Measurements from ENCODE around the gene TCF4.
"Not testable (repeated sequence)": the region's sequence is repeated elsewhere in the genome, so short reads cannot be mapped to it uniquely, and the experiment has no call there.

Gene TCF4

DNA sequence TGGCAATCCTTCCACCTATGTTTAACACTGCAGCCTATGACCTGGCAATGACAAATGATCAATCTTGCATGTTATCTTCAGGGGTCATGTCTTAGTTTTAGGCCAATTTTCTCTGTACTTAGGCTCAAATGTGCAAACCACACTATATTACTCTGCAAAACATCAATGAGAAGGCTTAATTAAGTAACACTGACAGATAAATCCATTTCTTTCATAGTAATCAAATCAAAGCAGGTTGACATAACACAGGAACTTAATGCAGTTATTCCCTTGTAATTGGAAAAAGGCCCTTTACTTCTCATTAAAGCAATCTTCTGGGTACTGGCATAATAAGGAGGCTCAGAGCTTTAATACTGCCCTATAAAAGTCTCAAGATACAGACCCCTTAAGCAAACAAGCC lies 114.4 kb downstream of the TCF4 start:
- H3K4me3 ChIP-seq (ENCODE audit: low read depth, low read length): no peak overlapping the region
- TF ChIP-seq, protein P1, sequence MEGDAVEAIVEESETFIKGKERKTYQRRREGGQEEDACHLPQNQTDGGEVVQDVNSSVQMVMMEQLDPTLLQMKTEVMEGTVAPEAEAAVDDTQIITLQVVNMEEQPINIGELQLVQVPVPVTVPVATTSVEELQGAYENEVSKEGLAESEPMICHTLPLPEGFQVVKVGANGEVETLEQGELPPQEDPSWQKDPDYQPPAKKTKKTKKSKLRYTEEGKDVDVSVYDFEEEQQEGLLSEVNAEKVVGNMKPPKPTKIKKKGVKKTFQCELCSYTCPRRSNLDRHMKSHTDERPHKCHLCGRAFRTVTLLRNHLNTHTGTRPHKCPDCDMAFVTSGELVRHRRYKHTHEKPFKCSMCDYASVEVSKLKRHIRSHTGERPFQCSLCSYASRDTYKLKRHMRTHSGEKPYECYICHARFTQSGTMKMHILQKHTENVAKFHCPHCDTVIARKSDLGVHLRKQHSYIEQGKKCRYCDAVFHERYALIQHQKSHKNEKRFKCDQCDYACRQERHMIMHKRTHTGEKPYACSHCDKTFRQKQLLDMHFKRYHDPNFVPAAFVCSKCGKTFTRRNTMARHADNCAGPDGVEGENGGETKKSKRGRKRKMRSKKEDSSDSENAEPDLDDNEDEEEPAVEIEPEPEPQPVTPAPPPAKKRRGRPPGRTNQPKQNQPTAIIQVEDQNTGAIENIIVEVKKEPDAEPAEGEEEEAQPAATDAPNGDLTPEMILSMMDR (IDR thresholded peaks at IDR 0.05; ENCODE audit: low read depth, low read length, missing control alignments): no peak
- no peak for DNase-seq (ENCODE audit: low read depth)

DNA sequence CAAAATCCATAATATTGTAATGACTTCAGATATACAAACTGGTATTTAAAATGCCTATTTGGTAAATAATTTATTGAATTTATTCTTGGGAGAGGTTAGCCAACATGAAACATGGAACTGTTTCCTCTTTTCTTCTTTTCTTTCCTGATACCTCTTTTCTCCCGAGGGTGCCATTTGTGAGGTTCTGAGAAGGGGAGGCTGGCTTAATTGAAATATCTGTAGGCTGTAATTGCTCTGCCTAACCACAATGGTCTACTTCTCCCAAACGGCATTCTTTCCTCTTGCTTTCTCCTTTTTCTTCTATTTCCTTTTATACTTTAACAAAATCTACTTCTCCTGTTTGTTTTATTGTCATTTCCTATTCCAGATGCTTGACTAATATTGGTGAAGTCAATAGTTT lies 114.9 kb downstream of the TCF4 start:
- H3K4me3 ChIP-seq (ENCODE audit: low read depth, low read length): no peak overlapping the region
- DNase-seq (ENCODE audit: low read depth): no peak
- TF ChIP-seq, protein P1 (IDR thresholded peaks at IDR 0.05; ENCODE audit: low read depth, low read length, missing control alignments): no peak

DNA sequence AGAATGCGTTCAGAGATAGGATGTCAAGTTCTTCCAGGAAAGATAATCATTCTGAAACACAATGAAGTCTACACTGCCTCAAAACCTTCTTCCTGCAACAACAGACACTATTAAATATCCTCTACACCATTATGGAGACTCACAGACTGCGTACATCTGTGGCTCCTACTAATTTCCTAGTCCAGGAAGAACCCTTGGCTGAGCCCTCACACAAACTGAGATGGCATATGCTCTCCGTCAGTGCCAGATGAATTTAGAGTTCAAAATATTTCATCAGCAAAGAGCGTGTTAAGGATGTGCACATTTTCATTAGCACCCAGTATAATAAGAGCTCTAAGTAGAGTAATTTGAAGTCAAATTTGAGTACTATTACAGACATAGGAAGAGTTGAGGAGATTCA lies 117.2 kb downstream of the TCF4 start:
- DNase-seq (ENCODE audit: low read depth): no peak
- TF ChIP-seq, protein P1 (IDR thresholded peaks at IDR 0.05; ENCODE audit: low read depth, low read length, missing control alignments): no peak
- H3K4me3 ChIP-seq (ENCODE audit: low read depth, low read length): no peak overlapping the region

DNA sequence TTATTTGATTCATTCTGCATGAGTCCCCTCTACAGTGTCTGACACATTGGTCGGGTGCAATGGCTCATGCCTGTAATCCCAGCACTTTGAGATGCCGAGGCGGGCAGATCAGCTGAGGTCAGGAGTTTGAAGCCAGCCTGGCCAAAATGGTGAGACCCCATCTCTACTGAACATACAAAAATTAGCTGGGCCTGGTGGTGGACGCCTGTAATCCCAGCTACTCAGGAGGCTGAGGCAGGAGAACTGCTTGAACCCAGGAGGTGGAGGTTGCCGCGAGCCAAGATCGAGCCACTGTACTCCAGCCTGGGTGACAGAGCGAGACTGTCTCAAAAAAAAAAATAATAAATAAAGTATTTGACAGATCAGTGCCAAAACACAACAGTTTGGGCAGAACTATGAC lies 118.9 kb downstream of the TCF4 start:
- not testable (repeated sequence) for H3K4me3 ChIP-seq (ENCODE audit: low read depth, low read length); DNase-seq (ENCODE audit: low read depth)

DNA sequence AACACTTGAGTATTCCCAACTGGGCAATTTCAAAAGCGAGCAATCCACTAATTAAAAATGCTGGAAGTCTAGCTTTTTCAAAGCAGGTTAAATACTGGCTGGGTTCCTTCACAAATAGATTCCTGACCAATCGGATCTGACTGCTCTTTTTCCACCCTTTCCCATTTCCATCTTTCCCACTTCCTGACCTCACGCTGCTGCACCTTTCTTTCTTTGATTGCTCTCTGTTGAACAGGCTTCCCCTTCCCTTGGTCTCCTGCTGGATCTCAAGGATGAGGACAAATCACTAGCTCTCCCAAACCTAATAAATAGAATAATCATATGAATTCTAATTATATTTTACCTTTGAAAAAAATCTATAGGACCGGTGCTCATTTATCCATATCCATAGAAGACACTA lies 121.2 kb downstream of the TCF4 start:
- TF ChIP-seq, protein P1 (IDR thresholded peaks at IDR 0.05; ENCODE audit: low read depth, low read length, missing control alignments): no peak
- no peak for DNase-seq (ENCODE audit: low read depth)
- H3K4me3 ChIP-seq (ENCODE audit: low read depth, low read length): no peak overlapping the region

DNA sequence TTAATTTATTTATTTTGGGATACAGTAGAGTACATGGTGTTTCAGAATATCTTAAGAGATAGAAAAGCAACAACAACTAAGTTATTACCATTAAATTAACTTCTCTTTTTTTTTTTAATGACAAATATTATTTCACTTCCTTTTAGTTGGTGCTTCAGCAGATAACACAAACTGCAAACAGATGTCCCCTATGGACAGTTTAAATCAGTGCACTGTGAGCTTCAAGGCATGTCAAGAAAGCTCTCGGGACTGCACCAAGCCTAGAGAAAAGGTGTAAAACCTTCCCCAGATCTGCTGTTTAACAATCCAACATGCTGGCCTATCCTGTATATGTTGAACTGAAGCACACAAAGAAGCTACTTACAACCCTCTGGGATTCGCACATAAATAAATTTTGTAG lies 122.7 kb downstream of the TCF4 start:
- DNase-seq (ENCODE audit: low read depth): no peak
- TF ChIP-seq, protein P1 (IDR thresholded peaks at IDR 0.05; ENCODE audit: low read depth, low read length, missing control alignments): no peak
- no peak overlapping the region for H3K4me3 ChIP-seq (ENCODE audit: low read depth, low read length)

DNA sequence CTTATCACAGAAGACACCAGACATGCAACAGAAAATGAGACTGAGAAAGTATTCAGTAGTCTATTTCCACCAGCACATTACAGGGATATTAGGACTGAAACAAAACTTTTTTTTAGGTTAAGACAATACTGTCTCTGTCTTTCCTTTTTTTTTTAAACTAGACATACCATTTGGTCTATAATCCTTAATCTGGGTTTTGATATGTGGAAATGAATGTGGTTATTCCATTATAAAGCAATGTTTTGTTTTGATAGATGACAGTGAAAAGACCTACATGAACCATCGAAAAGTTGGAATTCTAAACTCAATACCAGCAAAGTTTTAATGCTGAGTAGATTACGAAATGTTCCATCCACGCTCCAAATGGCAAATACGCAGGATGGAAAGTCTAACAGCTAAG lies 123.4 kb downstream of the TCF4 start:
- no peak overlapping the region for H3K4me3 ChIP-seq (ENCODE audit: low read depth, low read length)
- DNase-seq (ENCODE audit: low read depth): no peak
- TF ChIP-seq, protein P1 (IDR thresholded peaks at IDR 0.05; ENCODE audit: low read depth, low read length, missing control alignments): no peak

DNA sequence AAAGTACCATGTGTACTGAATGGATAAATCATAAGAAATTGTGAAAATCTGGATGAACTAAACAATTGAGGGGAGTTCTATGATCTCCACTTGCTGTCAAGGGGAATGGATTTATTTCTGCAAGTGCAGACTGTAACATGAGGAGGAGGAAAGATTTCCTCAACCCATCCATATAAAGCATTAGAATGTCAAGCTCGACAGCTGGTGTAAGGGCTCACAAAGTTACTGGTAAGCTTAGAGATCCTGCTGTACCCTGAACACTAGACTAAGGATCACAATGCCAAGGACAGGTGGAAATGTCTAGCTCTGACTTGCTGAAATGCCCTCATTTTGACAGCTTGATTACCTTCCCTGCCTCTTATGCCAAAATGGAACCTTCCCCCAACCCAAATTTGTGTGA lies 125.3 kb downstream of the TCF4 start:
- no peak overlapping the region for H3K4me3 ChIP-seq (ENCODE audit: low read depth, low read length)
- TF ChIP-seq, protein P1 (IDR thresholded peaks at IDR 0.05; ENCODE audit: low read depth, low read length, missing control alignments): no peak
- DNase-seq (ENCODE audit: low read depth): no peak
